HG03558 (cell line): ENCODE data around the gene EIF5A2.

Source experiments
- ATAC-seq: cut with Tn5 transposase; IDR thresholded peaks from one replicate; pipeline ENCODE4 v1.9.1; 2021; ENCODE audit warnings: moderate number of reproducible peaks; ENCODE audit not compliant: unreplicated experiment; ENCODE audit errors: extremely low read depth

EIF5A2 gene

DNA sequence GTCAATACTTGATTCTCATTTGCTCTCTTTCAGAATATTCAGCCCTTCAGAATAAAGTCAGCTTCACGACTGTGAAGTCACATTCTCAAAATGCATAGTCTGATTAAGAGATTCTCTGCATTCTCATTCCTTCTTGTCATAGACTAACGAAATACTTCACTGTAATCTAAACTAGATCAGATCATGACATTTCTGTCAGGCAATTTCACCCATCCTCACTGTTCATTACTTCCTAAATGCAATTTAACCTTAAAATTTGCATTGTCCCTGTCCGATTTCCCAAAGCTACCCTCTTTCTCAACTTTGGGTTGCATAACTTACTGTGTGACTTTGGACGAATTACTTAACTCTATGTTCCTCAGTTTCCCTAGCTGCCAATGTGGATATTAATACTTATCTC lies 44.6 kb downstream of the EIF5A2 start:
- ATAC-seq: no peak

DNA sequence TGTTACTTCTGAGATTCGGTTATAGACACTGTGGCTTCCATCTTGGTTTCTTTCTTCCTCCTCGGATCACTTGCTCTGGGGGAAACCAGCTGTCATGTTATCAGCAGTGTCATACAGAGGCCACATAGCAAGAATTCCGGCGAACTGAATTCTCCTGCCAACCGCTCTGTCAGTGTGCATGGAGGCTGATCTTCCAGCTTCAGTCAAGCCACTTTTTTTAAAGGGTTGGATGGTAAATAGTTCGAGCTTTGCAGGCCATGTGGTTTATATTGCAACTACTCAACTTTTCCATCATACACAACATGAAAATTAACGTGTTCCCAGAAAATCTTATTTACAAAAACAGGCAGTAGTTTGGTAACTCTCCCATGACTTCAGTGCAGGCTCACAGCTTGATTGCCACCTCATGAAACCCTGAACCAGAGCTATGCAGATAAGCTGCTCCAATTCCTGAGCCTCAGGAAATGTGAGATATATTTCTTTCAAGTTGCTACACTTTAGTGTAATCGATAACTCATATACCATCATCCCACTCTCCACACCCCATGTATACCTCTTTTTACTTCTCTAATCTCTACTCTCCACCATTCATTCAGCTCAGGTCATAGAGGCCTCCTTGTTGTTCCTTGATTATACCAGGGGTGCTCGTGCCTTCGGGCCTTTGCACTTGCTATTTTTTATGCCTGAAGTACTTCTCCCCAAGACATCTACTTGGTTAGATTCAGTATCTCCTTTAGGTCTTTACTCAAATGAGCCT lies 45.6 kb downstream of the EIF5A2 start:
- ATAC-seq: no peak

DNA sequence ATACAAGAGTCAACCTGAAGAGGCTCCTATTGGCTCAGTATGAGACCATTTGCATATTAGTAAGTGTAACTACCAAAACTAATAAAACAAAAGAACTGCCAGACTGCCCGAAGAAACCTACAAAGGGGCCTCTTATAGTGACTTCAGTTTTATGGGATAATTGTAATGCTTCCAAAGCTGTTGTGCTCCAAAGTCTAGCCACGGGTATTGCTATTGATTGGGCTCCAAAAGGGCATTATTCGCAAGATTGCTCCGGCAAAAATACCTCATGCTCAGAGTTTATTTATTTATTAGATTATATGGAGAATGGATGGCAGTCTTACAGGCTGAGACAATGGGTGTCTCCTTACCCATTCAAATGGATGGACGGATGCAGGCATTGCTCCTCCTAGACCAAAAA lies 49.8 kb downstream of the EIF5A2 start:
- ATAC-seq: no peak

DNA sequence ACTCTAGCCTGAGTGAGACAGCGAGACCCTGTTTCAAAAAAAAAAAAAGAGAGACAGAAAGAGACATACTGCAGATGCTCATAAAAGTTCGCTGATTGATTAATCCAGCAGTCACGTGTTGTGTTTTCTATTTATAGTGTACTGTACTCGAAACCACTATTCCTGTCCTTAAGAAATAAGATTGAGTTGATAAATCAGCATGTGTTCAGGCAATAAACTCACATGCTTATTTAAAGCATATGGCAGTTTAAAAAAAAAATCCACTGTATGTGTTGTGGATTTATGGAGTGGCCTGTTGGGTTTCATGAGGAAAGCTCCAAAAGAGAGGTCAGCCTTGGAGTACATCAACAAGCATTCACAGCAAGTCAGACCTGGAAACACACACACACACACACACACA lies 56.1 kb downstream of the EIF5A2 start:
- no peak for ATAC-seq

DNA sequence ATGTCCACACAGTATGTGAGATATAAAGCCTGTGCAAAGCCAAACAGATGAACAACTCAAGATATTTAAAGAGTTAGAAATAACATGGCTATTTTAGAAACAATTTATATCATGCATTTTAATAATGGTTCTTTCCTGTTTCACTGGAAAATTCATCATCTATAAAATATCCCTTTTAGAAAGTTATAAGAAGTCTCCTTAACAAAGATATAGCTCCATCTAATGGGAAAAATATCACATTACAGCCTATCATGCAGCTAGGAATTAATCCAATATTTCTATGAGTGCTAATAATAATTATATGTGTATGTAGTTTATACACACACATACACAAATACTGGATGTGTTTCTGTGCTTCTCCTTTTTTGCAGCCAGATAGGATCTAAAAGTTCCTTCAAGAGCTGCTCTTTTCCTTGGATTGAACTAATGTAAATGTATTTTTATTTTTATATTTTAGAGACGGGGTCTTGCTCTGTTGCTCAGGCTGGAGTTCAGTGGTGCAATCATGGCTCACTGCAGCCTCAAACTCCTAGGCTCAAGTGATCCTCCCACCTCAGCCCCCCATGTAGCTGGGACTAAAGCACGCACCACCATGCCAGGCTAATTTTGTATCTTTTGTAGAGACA lies 60.0 kb downstream of the EIF5A2 start:
- no peak for ATAC-seq

DNA sequence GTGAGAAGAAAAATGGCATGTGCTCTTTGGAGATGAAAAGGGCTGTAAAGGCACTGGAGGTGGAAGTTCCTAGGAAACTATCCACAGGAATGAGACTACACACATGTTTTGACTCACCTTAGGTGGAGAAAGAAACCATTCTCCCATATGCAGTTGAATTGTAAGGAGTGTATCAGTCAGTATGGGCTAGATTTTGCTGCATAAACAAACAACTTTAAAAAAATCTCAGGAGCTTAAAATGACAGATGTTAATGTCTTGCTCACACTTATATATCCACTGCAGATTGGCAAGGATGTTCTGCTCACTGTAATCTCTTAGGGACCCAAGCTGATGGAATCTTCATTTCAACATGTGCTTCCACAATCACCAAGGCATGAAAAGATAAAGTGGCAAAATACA lies 64.1 kb downstream of the EIF5A2 start:
- no peak for ATAC-seq

DNA sequence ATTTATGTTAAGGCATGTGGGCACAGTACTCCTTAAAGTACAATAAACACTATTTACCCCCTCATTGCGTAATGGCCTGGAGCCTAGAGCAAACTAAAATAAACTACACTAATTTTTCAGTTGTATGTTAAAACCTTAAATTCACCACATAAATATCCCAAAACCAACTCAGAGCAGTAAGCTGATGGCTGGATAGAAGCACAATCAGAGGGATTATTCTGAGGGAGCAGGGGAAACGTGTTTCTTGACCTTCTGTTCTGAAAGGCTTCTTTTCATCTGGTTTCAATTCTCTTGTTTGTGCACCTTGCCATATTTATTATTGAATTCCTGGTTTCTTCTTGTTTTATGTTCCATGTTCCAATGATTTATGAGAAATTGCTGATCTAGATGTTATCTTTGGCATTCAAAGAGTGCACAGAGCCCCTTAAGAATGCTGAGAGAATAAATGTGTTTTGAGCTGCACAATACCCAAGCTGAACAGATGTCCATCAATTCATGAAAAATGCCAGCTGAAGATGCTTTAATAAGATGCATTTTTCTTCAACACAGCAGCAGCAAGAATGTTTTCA lies 68.1 kb downstream of the EIF5A2 start:
- no peak for ATAC-seq

GRCh38 chr3:170839518-170840100 lies 68.8 kb downstream of the EIF5A2 start:
- ATAC-seq: no peak
